Measurements from ENCODE around the gene COX7A2. TPM values are rescaled to one million over a fixed set of nuclear protein-coding genes. Genes with fewer than 3 reads are reported as not detected.

The COX7A2 gene
- total RNA-seq, 6 donors from 2014 or later, result 38.8 to 309 (median 181) TPM

DNA sequence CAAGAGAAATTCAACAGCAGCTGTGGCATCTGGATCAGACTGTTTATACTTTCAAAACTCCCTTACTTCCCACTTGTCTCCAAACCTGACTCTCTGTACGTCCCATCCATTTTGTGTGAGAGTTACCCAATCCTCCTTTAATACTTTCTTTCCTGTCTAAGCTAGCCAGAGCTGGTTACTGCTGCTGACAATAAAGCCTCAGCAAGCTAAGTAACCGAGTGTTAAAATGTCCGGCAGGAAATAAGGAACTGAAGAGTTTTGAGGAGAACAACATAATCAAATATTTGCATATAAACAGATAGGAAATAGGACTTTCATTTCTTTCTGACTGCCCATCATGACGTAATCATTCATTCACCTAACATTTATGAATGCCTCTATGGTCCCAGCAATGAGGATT, 29.4 kb upstream of the COX7A2 start:
- no peaks in the 10 kb centered on the region for H3K27me3 ChIP-seq
- TF ChIP-seq, protein P1, sequence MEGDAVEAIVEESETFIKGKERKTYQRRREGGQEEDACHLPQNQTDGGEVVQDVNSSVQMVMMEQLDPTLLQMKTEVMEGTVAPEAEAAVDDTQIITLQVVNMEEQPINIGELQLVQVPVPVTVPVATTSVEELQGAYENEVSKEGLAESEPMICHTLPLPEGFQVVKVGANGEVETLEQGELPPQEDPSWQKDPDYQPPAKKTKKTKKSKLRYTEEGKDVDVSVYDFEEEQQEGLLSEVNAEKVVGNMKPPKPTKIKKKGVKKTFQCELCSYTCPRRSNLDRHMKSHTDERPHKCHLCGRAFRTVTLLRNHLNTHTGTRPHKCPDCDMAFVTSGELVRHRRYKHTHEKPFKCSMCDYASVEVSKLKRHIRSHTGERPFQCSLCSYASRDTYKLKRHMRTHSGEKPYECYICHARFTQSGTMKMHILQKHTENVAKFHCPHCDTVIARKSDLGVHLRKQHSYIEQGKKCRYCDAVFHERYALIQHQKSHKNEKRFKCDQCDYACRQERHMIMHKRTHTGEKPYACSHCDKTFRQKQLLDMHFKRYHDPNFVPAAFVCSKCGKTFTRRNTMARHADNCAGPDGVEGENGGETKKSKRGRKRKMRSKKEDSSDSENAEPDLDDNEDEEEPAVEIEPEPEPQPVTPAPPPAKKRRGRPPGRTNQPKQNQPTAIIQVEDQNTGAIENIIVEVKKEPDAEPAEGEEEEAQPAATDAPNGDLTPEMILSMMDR (IDR thresholded peaks at IDR 0.05), result no peak
- no peak for TF ChIP-seq POLR2AphosphoS5 (IDR thresholded peaks at IDR 0.05)
- TF ChIP-seq POLR2A (IDR thresholded peaks at IDR 0.05), result no peak
- H3K4me1 ChIP-seq, result peaks cover 37 to 61% (median 45%) of the 10 kb centered on the region in 4 donors
- no peak overlapping the region for H3K4me3 ChIP-seq
- WGBS, 2 donors, result 50 to 64% methylated on average over 4 of the region's 4 CpGs
- no peaks in the 10 kb centered on the region for H3K36me3 ChIP-seq
- DNase-seq, result no peak
- ATAC-seq (ENCODE audit: low FRiP score in 2 of 2), result peak in 1 of 2 donors; percentile 24
- peak overlapping the region; percentile 5 to 55 (median 39) for H3K27ac ChIP-seq
- H3K9me3 ChIP-seq, result no peaks in the 10 kb centered on the region

DNA sequence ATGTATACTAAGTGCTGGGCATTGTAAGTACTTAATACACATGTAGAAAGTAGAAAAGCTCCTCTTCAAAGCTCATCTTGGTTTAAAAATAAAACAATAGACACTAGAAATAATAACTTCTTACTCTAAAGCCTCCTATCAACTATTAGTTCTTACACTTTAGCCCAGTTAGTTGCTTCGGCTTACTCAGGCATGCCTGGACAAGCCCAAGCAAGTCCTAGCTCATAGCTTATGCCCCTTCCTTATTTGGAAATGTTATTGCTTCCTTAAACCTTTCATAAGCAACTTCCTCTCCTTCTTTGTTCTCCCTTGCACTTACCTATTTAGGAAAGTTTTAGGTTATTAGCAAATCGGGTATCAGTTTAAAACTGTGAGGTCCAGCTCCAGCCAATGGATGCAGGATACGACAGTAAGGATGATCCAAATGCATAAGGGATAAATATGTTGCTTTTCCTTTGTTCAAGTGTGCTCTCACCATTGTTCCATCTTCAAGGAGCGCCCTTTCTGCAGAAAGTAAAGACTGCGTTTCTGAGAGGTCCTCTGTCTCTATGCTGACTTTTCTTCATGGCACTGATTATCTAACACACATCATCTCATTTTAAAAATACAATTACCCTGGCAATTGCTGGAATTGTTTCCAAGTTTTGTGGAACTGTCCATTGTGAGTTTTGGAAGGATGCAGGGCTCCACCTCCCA, 28.7 kb upstream of the COX7A2 start:
- DNase-seq, result no peak
- Histone ChIP-seq H3K27me3 (no peaks in the 10 kb centered on the region), H3K27ac (peak overlapping the region; percentile 5 to 55 (median 39)), H3K4me1 (peaks cover 44 to 63% (median 49%) of the 10 kb centered on the region in 4 donors), H3K4me3 (no peak overlapping the region), H3K9me3 (no peaks in the 10 kb centered on the region), H3K36me3 (no peaks in the 10 kb centered on the region)
- WGBS, 2 donors, result 81 to 86% methylated on average over 5 of the region's 5 CpGs
- no peak for ATAC-seq (ENCODE audit: low FRiP score in 2 of 2)
- TF ChIP-seq POLR2A (IDR thresholded peaks at IDR 0.05), result no peak
- TF ChIP-seq, protein P1 (IDR thresholded peaks at IDR 0.05), result no peak

DNA sequence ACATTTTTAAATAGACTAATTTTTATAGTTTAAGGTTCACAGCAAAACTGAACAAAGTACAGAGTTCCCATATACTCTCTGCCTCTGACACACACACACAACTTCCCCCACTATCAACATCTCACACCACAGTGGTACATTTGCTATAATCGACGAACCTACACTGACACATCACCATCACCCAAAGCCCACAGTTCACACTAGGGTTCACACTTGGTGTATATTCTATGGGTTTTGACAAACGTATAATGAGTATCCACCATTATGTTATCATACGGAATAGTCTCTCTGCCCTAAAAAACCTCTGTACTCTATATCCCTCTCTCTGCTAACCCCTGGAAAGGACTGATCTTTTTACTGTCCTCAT, 25.4 kb upstream of the COX7A2 start:
- WGBS, 2 donors, result 87 to 93% methylated on average over 4 of the region's 4 CpGs
- Histone ChIP-seq H3K36me3 (peaks cover 0 to 14% (median 9%) of the 10 kb centered on the region in 4 donors), H3K4me1 (peaks cover 34 to 49% (median 42%) of the 10 kb centered on the region in 4 donors), H3K4me3 (no peak overlapping the region), H3K9me3 (no peaks in the 10 kb centered on the region), H3K27ac (no peak overlapping the region), H3K27me3 (no peaks in the 10 kb centered on the region)
- DNase-seq (no peak), ATAC-seq (ENCODE audit: low FRiP score in 2 of 2) (no peak)
- TF ChIP-seq POLR2AphosphoS5 (IDR thresholded peaks at IDR 0.05), result no peak
- TF ChIP-seq POLR2A (IDR thresholded peaks at IDR 0.05), result no peak
- TF ChIP-seq EP300 (IDR thresholded peaks at IDR 0.05), result no peak
- TF ChIP-seq, protein P1 (IDR thresholded peaks at IDR 0.05), result no peak

DNA sequence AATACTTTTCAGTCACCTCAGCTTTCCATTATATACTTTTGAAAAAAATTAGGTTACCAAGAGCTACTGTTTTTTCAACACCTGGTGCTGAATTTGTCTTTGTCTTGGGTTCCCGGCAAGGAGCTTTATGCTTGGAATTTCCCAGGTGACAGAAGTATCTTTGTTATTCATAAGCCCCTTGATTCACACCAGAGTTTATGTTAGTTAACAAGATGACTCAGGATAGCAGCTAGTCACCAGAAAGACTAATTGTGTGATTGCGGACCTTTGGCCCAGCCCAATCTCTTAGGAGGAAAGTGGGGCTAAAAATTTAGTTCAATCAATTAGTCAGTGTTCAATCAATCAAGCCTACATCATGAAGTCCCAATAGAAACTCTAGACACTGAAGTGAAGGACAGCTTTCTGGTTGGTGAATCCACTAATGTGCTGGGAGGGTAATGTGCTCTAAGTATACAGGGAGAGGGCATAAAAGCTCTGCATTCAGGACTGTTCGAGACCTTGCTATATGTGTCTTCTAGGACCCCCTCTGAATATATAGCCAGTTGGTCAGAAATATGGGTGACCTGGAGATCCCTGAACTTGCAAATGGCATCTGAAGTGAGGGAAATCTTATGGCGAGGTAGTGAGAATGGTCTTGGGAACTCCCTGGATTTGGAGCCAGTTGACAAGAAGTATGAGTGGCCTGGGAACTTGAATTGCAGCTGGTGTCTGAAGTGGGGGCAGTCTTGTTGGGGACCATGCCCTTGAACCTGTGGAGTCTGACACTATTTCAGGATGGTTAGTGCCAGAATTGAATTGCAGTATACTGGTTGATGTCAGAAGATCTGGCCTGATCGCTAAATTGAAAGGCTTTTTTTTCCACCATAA, 24.8 kb upstream of the COX7A2 start:
- Histone ChIP-seq H3K27ac (peak overlapping the region in 2 of 4 donors; percentile 7 to 27), H3K9me3 (no peaks in the 10 kb centered on the region), H3K4me3 (no peak overlapping the region), H3K27me3 (no peaks in the 10 kb centered on the region), H3K4me1 (peaks cover 34 to 44% (median 40%) of the 10 kb centered on the region in 4 donors), H3K36me3 (peaks cover 0 to 20% (median 13%) of the 10 kb centered on the region in 4 donors)
- TF ChIP-seq POLR2A (IDR thresholded peaks at IDR 0.05) (no peak), EP300 (IDR thresholded peaks at IDR 0.05) (no peak), POLR2AphosphoS5 (IDR thresholded peaks at IDR 0.05) (no peak)
- TF ChIP-seq, protein P1 (IDR thresholded peaks at IDR 0.05), result no peak
- DNase-seq (no peak), ATAC-seq (ENCODE audit: low FRiP score in 2 of 2) (peak in 1 of 2 donors; percentile 25)
- WGBS, 2 donors, result 73 to 79% methylated on average over 5 of the region's 5 CpGs
